HG02588 (cell line): ENCODE measurements around the gene OR10G7.
A peak's percentile ranks its signal among the peaks of the same experiment; 100 is the strongest.

Experiments used
- ATAC-seq: cut with Tn5 transposase; IDR thresholded peaks from one replicate; pipeline ENCODE4 v1.9.1; 2021; ENCODE audit warnings: mild to moderate bottlenecking, moderate library complexity; ENCODE audit not compliant: unreplicated experiment

The OR10G7 gene

GRCh38 chr11:124041254-124041653 is at the start of gene OR10G7:
Gene OR10G7, minus strand, starts transcription at chr11:124041325. Its CDS starts 2,324 bp downstream, at chr11:124039001.
- ATAC-seq, result no peak

- ATAC-seq, result no peak
These were observed 45.1 kb upstream of the OR10G7 start for GRCh38 chr11:124085997-124086846.

GRCh38 chr11:124085583-124085982 is 44.5 kb upstream of the OR10G7 start:
- no peak for ATAC-seq

- no peak for ATAC-seq
These were observed 41.2 kb upstream of the OR10G7 start for GRCh38 chr11:124082371-124082770.

- no peak for ATAC-seq
These were observed 40.4 kb upstream of the OR10G7 start for GRCh38 chr11:124081483-124081882.

GRCh38 chr11:124080327-124081001 is 39.3 kb upstream of the OR10G7 start:
- ATAC-seq, result no peak

- ATAC-seq, result no peak
These were observed 38.7 kb upstream of the OR10G7 start for GRCh38 chr11:124079631-124080326.

GRCh38 chr11:124078591-124078990 is 37.5 kb upstream of the OR10G7 start:
- no peak for ATAC-seq

- no peak for ATAC-seq
These were observed 36.1 kb upstream of the OR10G7 start for GRCh38 chr11:124077266-124077665.

GRCh38 chr11:124075841-124076651 is 34.9 kb upstream of the OR10G7 start:
- peak; percentile 67 for ATAC-seq

GRCh38 chr11:124075492-124075840 is 34.3 kb upstream of the OR10G7 start:
- no peak for ATAC-seq

GRCh38 chr11:124074554-124074953 is 33.4 kb upstream of the OR10G7 start:
- no peak for ATAC-seq

GRCh38 chr11:124072147-124072546 is 31.0 kb upstream of the OR10G7 start:
- ATAC-seq, result no peak

- ATAC-seq, result no peak
These were observed 30.5 kb upstream of the OR10G7 start for GRCh38 chr11:124071623-124071948.

- ATAC-seq, result peak; percentile 88
These were observed 29.9 kb upstream of the OR10G7 start for GRCh38 chr11:124070915-124071622.

GRCh38 chr11:124069429-124070401 is 28.6 kb upstream of the OR10G7 start:
- ATAC-seq, result peak; percentile 72

- no peak for ATAC-seq
These were observed 27.5 kb upstream of the OR10G7 start for GRCh38 chr11:124068601-124069110.

- no peak for ATAC-seq
These were observed 11.8 kb upstream of the OR10G7 start for GRCh38 chr11:124052966-124053365.

GRCh38 chr11:124050748-124051147 is 9.6 kb upstream of the OR10G7 start:
- ATAC-seq, result no peak
